Activated gamma-delta T cell treated with anti-CD3 and anti-CD28 coated beads, Interleukin-2, amount 50 U/mL, for 16 hours (primary cell): ENCODE results near the gene PRR13.
A peak's percentile ranks its signal among the peaks of the same experiment; 100 is the strongest.
"Not testable (repeated sequence)": the region's sequence is repeated elsewhere in the genome, so short reads cannot be mapped to it uniquely, and the experiment has no call there.

Experiments
- DNase-seq: peaks from one replicate; pipeline ENCODE4 v3.0.0-alpha.2; 2020; ENCODE audit warnings: low read depth

PRR13 gene, protein sequence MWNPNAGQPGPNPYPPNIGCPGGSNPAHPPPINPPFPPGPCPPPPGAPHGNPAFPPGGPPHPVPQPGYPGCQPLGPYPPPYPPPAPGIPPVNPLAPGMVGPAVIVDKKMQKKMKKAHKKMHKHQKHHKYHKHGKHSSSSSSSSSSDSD

DNA sequence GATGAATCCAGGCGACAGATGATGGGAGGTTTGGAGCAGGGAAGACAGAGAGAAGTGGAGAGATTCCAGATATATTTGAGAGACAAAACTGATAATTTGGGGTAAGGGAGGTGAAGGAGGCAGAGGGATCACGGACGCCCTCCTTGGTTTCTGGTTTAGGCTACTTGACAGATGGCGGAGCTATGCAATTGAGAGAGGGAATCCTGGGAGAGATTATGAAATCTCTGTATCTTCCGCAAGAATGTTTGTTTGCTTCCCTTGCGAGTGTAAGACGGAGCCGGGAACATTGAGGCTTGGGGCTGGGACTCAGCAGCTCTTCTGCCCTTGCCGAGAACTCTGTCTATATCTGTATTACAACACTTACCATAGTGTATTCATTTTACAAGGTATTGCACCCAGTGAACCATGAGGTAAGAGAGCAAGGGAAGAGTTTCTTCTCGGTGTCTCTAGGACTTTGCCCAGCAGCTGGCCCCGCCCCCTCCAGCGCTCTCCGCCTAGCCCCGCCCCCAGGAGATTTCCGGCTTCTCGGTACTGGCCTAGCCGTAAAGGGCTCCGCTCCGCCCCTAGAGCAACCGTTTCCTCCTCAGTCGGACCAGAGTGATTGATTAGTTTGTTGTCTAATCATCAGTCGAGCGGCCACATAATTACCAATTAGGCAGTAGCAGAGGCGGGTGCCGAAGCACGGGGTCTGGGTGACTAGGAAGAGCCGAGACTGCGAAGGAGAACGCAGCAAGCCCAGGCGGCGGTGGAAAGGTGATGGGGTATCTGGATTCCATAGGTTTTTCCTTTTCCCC, at the start of gene PRR13:
PRR13 (plus strand) TSS at position 695 of the 794 bp plus-strand sequence. CDS start 981 bp downstream, outside the sequence.
- DNase-seq, result peak; percentile 98

DNA sequence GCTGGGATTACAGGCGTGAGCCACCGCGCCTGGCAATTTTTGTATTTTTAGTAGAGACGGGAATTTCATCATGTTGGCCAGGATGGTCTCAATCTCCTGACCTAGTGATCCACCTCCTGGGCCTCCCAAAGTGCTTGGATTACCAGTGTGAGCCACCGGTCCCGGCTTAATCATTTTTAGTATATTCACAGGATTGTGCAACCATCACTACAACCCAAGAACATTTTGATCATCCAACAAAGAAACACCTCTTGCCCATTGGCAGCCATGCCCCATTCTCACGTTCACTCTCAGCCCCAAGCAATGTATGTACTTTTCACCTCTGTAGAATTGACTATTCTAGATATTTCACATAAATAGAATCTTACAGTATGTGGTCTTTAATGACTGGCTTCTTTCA, 41.6 kb upstream of the PRR13 start:
- DNase-seq, result no peak

DNA sequence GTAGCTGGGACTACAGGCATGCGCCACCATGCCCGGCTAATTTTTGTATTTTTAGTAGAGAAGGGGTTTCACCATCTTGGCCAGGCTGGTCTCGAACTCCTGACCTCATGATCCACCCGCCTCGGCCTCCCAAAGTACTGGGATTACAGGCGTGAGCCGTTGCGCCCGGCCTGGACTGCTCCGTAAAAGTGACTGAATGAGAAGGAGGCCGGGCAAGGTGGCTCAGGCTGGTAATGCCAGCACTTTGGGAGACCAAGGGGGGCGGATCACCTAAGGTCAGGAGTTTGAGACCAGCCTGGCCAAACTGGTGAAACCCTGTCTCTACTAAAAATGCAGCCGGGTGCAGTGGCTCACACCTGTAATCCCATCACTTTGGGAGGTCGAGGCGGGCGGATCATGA, 39.2 kb upstream of the PRR13 start:
- not testable (repeated sequence) for DNase-seq

DNA sequence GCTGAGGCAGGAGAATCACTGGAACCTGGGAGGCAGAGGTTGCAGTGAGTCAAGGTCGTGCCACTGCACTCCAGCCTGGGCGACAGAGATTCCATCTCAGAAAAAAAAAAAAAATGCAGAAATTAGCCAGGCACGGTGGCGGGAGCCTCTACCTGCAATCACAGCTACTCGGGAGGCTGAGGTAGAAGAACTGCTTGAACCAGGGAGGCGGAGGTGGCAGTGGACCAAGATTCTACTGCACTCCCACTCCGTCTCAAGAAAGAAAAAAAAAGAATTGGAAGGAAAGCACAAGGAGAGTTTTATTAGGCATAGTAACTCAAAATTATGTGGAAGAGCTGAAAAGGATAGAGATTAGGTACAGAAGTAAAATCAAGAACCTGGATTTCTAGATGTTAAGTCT, 38.7 kb upstream of the PRR13 start:
- no peak for DNase-seq

DNA sequence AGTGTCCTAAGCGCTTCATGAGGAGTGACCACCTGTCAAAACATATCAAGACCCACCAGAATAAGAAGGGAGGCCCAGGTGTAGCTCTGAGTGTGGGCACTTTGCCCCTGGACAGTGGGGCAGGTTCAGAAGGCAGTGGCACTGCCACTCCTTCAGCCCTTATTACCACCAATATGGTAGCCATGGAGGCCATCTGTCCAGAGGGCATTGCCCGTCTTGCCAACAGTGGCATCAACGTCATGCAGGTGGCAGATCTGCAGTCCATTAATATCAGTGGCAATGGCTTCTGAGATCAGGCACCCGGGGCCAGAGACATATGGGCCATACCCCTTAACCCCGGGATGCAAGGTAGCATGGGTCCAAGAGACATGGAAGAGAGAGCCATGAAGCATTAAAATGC, 30.6 kb upstream of the PRR13 start:
- DNase-seq, result no peak

DNA sequence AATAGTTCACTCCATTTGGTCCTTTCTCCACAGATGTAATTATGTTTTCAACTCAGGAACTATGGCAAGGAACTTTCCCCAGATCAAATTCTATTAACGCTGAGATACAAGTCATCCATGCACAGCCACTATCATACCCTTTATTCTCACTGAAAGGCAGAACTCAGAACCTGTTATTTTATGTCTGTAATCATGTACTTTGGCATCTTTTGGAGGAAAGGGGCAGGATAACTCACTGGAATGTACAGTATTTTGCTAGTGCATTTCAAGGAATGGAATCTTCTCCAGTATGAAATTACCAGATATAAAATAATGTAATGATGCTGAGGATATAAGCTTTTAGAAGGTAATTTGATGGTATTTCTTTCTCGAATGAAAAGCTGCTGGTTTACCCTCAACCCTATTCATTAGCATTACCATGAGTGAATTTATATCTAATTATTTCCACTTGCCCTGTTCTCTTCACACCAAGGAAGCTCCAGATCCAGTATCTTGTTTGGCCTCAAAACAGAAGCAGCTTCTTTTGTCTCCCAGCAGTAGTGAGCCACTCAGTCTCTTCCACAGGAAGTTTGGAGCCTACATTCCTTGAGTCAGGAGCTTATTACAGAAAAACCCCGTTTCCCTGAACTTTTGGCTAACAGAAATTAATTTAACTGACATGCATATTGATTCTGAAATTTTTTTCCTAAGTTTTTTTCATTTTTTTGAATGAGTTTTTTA, 27.9 kb upstream of the PRR13 start:
- DNase-seq, result no peak

DNA sequence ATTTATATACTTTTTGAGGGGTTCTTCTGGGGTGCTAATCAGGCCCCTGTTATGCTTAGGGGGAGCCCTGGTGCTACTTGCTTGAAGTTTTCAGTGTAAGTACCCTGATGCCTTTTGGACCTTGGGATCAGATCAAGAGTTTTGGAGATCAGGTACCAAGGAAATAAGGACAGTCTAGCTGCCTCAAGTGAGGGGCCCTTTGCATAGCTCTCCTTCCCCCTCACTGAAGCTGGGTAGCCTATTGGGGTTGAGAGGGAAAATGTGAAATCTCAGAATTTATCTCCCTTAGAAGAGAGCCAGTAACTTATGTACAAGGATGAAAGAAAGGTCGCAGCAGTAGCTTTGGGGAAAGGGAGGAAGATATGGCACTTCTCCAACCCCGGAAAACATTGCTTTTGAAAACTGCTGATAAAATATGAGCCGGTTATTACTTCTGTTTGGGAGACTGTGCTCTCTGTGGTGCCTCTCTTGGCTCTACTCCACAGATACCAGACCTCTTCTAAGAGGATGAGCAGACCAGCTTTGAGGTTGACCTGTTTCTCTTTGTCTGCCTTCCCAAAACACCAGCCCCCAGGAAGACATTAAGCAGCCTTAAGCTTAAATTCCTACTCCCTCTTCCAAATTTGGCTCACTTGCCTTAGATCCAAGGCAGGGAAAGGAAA, 26.6 kb upstream of the PRR13 start:
- no peak for DNase-seq

DNA sequence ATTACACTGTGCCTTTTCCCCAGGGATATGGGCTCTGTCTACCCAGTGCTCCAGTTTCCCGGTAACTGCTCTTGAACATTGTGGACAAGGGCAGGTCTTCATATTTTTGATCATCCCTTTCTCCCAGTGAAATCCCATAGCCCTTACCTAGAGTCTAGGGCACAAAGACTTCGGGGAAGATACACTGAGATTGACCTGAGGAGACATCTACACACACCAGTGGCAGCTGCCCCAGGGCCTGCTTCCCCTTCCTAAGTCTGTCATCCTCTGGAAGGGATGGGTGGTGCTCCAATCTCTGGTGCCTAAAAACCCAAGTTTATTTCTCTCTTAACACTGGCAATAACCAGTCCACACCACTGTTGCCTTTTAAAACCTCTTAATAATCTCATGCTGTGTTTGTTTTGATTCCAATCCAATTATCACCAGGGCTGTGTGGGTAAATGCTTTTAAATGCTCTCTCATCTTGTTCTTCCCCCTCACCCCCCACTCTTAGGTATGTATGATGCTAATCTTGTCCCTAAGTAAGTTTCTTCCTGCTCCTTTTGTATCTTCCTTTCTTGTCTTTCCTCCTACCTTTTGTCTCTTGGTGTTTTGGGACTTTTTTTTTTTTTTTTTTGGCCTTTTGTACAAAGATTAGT, 25.7 kb upstream of the PRR13 start:
- DNase-seq, result not testable (repeated sequence)

DNA sequence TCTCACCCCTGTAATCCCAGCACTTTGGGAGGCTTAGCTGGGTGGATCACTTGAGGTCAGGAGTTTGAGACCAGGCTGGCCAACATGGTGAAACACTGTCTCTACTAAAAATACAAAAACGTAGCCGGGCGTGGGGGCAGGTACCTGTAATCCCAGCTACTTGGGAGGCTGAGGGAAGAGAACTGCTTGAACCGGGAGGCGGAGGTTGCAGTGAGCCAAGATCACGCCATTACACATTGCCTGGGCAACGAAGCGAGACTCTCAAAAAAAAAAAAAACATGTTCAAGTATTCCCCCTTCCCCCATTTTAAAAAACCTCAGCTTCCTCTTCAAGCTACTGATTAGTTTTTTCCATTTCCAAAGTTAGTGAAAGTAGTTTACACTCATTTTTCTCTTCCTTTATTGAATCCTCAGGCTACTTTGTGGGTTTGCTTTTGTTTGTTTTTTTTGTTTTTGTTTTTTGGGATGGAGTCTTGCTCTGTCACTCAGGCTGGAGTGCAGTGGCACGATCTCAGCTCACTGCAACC, 24.2 kb upstream of the PRR13 start:
- not testable (repeated sequence) for DNase-seq

DNA sequence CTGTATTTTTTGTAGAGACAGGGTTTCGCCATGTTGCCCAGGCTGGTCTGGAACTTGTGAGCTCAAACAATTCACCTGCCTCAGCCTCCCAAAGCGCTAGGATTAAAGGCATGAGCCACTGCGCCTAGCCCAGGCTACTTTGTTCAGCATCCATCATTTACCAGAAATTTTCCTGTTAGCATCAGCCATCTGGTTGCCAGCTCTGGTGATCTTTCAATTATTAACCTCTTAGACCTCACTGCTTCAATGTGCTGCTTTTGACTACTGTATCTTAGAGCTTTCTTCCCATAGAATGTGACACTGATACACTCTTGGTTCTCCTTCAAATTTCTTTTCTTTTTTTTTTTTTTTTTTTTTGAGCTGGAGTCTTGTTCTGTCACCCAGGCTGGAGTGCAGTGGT, 23.3 kb upstream of the PRR13 start:
- no peak for DNase-seq

DNA sequence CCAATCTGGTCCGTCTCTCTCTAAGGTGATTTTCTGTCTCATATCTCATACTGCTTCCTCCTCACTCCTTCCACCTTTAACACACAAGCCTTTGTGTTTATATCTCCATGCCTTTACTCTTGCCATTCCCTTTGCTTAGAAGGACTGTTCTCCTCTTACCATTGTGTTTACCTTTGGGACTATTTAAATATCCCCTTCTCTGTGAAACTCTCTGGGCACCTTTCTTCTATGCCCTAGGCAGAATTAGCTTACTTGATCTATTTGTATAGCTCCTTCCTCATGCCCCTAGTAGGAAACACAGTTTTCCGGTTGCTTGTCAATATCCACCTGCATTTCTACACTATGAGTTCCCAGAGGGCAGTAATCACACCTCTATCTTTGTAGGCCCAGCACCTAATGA, 21.8 kb upstream of the PRR13 start:
- DNase-seq, result no peak

DNA sequence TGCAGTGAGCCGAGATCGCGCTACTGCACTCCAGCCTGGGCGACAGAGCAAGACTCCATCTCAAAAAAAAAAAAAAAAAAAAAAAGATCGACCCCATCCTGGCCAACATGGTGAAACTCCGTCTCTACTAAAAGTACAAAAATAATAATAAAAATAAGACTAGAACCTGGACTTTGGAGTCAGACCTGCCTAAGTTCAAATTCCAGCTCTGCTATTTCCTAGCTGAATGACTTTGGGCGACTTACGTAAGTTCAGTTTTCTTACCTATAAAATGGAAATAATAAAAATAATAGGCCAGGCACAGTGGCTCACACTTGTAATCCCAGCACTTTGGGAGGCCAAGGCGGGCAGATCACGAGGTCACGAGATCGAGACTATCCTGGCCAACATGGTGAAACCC, 19.3 kb upstream of the PRR13 start:
- not testable (repeated sequence) for DNase-seq

DNA sequence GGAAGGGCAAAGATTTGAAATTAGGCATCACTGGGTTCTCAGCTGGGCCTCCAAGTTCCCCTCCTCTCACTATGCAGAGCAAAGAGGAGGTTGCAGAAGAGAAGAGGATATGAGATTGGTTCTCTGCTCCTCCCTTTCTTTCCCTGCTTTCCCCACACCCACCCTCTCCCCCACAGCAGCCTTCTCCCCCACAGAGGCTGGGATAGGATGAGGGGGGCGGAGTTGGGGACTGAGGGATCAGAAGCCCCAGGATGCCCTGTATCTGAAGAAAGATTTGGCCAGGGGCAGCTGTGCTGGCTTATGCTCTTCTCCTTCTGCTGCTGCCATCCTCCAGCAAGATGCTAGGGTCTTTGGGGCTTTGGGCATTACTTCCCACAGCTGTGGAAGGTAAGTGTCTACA, 17.9 kb upstream of the PRR13 start, which contains the start of gene AMHR2:
AMHR2 (plus strand) TSS at position 259 of the 400 bp plus-strand sequence; CDS start at position 339, 80 bp downstream.
- DNase-seq, result no peak

DNA sequence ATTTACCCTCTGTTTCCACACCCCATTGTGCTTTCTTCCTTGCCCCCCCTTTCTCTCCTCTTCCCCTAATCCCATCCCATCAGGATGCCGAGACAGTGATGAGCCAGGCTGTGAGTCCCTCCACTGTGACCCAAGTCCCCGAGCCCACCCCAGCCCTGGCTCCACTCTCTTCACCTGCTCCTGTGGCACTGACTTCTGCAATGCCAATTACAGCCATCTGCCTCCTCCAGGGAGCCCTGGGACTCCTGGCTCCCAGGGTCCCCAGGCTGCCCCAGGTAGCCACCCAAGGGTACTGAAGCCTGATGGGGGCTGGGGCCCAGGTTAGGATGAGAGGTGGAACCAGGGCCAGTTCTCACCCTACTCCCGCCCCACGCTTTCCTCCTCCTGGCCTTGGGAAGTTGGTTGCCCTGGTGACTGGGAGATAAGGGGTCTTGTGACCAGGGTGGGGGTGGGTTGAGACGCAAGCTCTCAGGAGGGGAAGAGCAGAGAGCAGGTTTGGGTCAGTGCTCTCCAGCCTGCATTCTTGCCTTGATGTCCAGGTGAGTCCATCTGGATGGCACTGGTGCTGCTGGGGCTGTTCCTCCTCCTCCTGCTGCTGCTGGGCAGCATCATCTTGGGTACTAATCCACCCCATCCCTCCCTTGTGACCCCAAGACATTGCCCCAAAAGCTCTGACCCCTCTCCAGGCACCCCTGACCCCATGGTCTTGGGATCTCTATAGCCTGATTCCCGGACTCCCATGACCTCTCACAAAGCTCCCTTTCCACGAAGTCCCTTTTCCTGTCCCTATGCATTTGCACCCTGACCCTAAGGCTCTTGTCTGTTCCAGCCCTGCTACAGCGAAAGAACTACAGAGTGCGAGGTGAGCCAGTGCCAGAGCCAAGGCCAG, 16.7 kb upstream of the PRR13 start:
- DNase-seq, result no peak

DNA sequence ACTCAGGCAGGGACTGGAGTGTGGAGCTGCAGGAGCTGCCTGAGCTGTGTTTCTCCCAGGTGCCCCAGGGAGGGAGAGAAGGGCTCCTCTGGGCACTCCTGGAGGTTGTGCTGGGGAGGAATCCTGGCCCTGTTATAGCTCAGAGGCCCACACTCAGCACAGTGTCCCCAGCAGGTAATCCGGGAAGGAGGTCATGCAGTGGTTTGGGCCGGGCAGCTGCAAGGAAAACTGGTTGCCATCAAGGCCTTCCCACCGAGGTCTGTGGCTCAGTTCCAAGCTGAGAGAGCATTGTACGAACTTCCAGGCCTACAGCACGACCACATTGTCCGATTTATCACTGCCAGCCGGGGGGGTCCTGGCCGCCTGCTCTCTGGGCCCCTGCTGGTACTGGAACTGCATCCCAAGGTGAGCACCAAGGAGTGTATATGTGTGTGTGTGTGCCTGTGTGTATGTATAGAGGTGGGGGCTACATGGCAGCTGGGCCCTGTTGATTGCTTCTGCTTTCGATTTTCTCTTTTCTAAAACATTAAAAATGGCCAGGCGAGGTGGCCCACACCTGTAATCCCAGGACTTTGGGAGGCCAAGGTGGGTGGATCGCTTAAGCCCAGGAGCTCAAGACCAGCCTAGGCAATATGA, 15.9 kb upstream of the PRR13 start:
- no peak for DNase-seq

DNA sequence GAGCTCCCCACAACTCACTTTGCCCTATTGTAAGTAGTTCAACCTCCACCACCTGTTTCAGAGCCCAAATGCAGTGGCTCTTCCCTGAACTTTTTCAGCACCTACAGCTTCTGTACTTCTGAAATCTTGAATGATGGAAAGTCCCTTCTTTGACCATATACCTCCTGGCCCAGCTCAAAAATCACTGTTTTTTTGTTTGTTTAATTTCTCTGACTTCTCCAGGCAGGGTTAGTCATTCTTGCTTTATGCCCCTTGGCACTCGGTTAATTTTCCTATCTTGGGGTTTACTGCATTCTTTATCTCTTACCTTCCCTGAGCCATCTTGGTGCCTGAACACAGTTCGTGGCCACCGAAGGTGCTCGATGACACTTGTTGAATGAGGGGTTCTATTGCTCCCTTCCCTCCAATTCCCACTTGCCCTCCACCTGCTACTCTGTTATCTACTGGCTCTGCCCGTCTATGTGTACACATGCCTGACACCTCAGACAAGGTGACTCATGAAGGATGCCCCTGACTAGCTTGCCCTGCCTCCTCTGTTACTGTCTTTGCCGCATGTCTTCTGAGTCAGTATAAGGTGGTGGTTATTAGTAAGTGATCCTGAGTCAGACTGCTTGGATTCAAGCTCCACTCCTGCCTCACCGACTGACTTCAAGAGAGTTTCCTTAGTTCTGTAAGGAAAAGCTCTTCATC, 13.5 kb upstream of the PRR13 start:
- DNase-seq, result no peak

DNA sequence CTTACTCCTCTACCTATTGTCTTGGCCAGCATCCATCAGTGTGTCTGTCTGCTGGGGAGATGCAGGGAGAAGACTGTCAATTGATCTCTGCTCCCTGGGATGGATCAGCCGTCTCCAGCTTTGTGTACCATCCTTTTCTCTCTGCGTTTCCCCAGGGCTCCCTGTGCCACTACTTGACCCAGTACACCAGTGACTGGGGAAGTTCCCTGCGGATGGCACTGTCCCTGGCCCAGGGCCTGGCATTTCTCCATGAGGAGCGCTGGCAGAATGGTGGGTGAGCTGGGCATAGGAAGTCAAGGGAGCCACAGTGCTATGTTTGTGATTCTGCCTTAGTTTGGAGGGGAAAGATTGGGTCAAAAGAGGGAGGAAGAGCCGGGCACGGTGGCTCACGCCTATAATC, 12.8 kb upstream of the PRR13 start:
- DNase-seq, result no peak

DNA sequence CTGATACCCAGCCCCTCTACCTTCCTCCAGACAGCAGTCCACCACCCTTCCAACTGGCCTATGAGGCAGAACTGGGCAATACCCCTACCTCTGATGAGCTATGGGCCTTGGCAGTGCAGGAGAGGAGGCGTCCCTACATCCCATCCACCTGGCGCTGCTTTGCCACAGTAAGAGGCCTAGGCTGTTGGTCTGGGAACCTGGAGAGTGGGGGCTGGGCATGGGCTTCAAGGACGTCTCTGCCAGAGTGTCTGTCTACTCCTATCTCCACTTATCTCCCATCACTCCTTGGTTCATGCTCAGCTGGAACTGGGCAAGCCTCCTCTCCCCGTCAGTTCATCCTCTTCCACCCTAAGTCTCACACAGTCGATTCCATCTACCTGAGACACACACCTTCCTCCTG, 11.4 kb upstream of the PRR13 start:
- DNase-seq, result no peak

DNA sequence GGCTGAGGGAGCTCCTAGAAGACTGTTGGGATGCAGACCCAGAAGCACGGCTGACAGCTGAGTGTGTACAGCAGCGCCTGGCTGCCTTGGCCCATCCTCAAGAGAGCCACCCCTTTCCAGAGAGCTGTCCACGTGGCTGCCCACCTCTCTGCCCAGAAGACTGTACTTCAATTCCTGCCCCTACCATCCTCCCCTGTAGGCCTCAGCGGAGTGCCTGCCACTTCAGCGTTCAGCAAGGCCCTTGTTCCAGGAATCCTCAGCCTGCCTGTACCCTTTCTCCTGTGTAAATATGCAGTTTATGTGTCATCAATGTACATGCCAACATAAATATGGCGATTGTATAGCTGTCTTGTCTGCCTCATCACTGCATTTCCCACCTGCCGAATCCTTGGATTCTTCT, 10.3 kb upstream of the PRR13 start:
- no peak for DNase-seq

DNA sequence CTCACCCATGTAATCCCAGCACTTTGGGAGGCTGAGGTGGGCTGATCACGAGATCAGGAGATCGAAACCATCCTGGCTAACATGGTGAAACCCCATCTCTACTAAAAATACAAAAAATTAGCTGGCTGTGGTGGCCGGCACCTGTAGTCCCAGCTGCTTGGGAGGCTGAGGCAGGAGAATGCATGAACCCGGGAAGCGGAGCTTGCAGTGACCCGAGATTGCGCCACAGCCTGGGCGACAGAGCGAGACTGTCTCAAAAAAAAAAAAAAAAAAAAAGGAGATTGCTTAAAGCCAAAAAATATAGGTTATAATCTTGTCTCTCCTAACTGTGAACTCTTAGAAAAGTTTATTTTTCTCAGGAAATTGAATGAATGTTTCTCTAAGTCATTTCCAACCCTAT, 6.2 kb upstream of the PRR13 start:
- not testable (repeated sequence) for DNase-seq
